T-helper 2 cell treated with Interferon-gamma antibody and Interleukin-4, amounts not matched to agents 5 μg/mL and 100 μg/mL, for 36 hours (primary cell): ENCODE data around the gene INO80E.
"Not testable (repeated sequence)": the region's sequence is repeated elsewhere in the genome, so short reads cannot be mapped to it uniquely, and the experiment has no call there.

ENCODE experiments used
- DNase-seq: peaks from one replicate; pipeline ENCODE4 v3.0.0; 2021; ENCODE audit warnings: low spot score
- H3K27ac Mint-ChIP-seq: one replicate; pipeline ENCODE4 v1.8.0; 2021; ENCODE audit warnings: mild to moderate bottlenecking, mixed read lengths
- H3K27me3 Mint-ChIP-seq: one replicate; pipeline ENCODE4 v1.8.0; 2021; ENCODE audit warnings: low read depth, mixed read lengths
- H3K36me3 Mint-ChIP-seq: one replicate; pipeline ENCODE4 v1.8.0; 2021; ENCODE audit warnings: low read depth, mixed read lengths
- H3K4me1 Mint-ChIP-seq: one replicate; pipeline ENCODE4 v1.8.0; 2021; ENCODE audit warnings: low read depth, mixed read lengths
- H3K4me3 Mint-ChIP-seq: one replicate; pipeline ENCODE4 v1.8.0; 2022; ENCODE audit warnings: mild to moderate bottlenecking, moderate library complexity, mixed read lengths
- H3K9me3 Mint-ChIP-seq: one replicate; pipeline ENCODE4 v1.8.0; 2021; ENCODE audit warnings: mixed read lengths

The INO80E gene

GRCh38 chr16:30031477-30031918 is 35.5 kb downstream of the INO80E start:
- DNase-seq = no peak
- H3K27me3 Mint-ChIP-seq = peaks cover 56% of the 10 kb centered on the region
- peaks cover 1% of the 10 kb centered on the region for H3K36me3 Mint-ChIP-seq
- H3K27ac Mint-ChIP-seq = no peak overlapping the region
- H3K9me3 Mint-ChIP-seq = no peaks in the 10 kb centered on the region
- peaks cover 7% of the 10 kb centered on the region for H3K4me1 Mint-ChIP-seq
- H3K4me3 Mint-ChIP-seq = no peak overlapping the region

- Mint-ChIP-seq H3K36me3 (peaks cover 1% of the 10 kb centered on the region), H3K4me1 (peaks cover 7% of the 10 kb centered on the region), H3K4me3 (peak overlapping the region; percentile 24), H3K27ac (no peak overlapping the region), H3K27me3 (peaks cover 49% of the 10 kb centered on the region), H3K9me3 (no peaks in the 10 kb centered on the region)
- DNase-seq = peak; percentile 54
These were observed 36.2 kb downstream of the INO80E start for GRCh38 chr16:30032083-30032819.

DNA sequence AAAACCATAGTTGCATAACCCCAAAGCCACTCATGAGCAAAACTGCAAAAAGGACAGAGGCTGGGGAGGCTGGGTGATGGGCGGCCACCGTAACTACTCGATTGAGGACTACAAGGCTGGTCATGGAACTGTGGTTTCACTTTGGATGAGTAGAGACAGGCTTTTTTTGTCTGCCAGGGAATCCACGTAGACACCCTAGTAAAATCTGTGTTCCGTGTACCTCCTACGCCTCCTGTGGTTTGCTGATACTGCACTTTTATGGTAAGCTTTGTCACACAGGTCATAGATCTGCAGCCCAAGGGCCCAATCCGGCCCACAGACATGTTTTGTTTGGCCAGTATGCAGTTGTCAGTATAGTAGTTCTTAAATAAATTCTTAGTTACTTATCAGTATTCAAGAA is 37.2 kb downstream of the INO80E start:
- peak; percentile 44 for DNase-seq
- H3K4me3 Mint-ChIP-seq = no peak overlapping the region
- peaks cover 7% of the 10 kb centered on the region for H3K4me1 Mint-ChIP-seq

DNA sequence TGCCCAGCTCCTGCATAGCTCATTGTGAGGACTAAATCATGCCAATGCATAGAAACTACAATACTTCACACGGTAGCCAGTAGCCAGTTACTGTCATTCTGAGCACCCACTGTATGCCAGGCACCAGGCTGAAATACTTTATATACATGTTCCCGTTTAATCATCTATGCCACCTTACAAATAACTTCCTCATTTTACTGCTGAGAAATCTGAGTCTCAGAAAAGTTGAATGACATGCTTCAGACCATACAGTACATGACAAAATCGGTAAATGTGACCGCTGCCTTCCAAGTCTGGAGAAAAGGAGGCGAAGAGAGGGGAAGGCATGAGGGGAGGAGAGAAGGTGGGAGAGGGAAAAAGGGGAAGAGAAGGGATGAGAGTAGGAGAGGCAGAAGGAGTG is 44.2 kb downstream of the INO80E start:
- Mint-ChIP-seq H3K4me3 (no peak overlapping the region), H3K27ac (no peak overlapping the region), H3K4me1 (peaks cover 3% of the 10 kb centered on the region), H3K27me3 (peaks cover 21% of the 10 kb centered on the region), H3K9me3 (no peaks in the 10 kb centered on the region), H3K36me3 (no peaks in the 10 kb centered on the region)
- DNase-seq = no peak

More for the DNA sequence above, 37.2 kb downstream of the INO80E start:
- H3K36me3 Mint-ChIP-seq = peaks cover 1% of the 10 kb centered on the region
- H3K9me3 Mint-ChIP-seq = no peaks in the 10 kb centered on the region
- H3K27me3 Mint-ChIP-seq = peaks cover 46% of the 10 kb centered on the region
- H3K27ac Mint-ChIP-seq = no peak overlapping the region

GRCh38 chr16:30040690-30041089 is 44.6 kb downstream of the INO80E start:
- H3K4me1 Mint-ChIP-seq, DNase-seq, H3K36me3 Mint-ChIP-seq, H3K27ac Mint-ChIP-seq, H3K9me3 Mint-ChIP-seq, H3K4me3 Mint-ChIP-seq: not testable (repeated sequence)
- H3K27me3 Mint-ChIP-seq = peaks cover 21% of the 10 kb centered on the region

- H3K27ac Mint-ChIP-seq = no peak overlapping the region
- DNase-seq = no peak
- H3K4me3 Mint-ChIP-seq = no peak overlapping the region
- H3K36me3 Mint-ChIP-seq = no peaks in the 10 kb centered on the region
- H3K27me3 Mint-ChIP-seq = peaks cover 17% of the 10 kb centered on the region
- H3K9me3 Mint-ChIP-seq = no peaks in the 10 kb centered on the region
- H3K4me1 Mint-ChIP-seq = peaks cover 2% of the 10 kb centered on the region
These were observed 45.8 kb downstream of the INO80E start for GRCh38 chr16:30041841-30042240.

GRCh38 chr16:30046178-30046577 is 50.1 kb downstream of the INO80E start:
- Mint-ChIP-seq H3K27me3 (peaks cover 6% of the 10 kb centered on the region), H3K4me1 (peaks cover 5% of the 10 kb centered on the region), H3K9me3 (no peaks in the 10 kb centered on the region), H3K36me3 (no peaks in the 10 kb centered on the region), H3K4me3 (no peak overlapping the region), H3K27ac (no peak overlapping the region)
- DNase-seq = no peak

GRCh38 chr16:30046588-30046987 is 50.5 kb downstream of the INO80E start:
- Mint-ChIP-seq H3K36me3 (peaks cover 1% of the 10 kb centered on the region), H3K9me3 (no peaks in the 10 kb centered on the region), H3K4me3 (no peak overlapping the region), H3K27me3 (peaks cover 6% of the 10 kb centered on the region), H3K27ac (no peak overlapping the region), H3K4me1 (peaks cover 7% of the 10 kb centered on the region)
- DNase-seq = no peak

DNA sequence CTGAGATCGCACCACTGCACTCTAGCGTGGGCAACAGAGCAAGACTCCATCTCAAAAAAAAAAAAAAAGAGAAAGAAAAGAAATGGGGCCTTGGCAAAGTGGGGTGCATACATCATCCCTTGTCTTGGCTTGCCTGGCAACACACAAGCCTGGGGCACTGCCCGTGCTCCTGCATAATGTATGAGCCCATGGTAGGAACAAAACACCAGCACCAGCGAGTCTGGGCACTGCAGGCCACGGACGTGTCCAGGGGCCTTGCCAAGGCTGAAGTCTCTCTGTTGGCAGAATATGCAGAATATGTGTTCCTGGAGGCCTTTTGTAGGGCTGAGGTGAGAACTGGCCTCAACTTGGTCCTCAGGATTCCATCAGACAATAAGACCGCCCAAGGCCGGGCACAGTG is 53.8 kb downstream of the INO80E start:
- no peaks in the 10 kb centered on the region for H3K9me3 Mint-ChIP-seq
- H3K4me3 Mint-ChIP-seq = no peak overlapping the region
- peaks cover 21% of the 10 kb centered on the region for H3K4me1 Mint-ChIP-seq
- no peak for DNase-seq
- H3K36me3 Mint-ChIP-seq = peaks cover 2% of the 10 kb centered on the region
- no peak overlapping the region for H3K27ac Mint-ChIP-seq
- no peaks in the 10 kb centered on the region for H3K27me3 Mint-ChIP-seq

DNA sequence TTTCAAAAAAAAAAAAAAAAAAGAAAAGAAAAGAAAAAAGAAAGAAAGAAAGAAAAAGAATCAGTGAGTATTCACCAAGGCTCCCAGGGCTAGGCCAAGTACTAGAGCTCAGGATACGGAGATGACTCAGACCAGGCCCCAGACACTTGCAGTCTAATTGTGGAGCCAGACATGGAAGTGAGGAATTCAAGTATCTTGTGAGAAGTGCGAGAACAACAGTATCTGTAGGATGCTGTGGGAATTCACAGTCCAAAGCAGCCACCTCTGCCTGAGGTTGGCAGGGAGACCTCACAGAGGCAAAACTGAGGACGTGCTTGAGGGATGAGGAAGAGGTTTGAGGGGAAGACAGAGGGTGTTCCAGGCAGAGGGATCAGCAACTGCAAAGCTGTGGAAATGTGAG is 55.5 kb downstream of the INO80E start:
- H3K4me3 Mint-ChIP-seq = peak overlapping the region; percentile 88
- H3K36me3 Mint-ChIP-seq = peaks cover 2% of the 10 kb centered on the region
- DNase-seq = no peak
- no peaks in the 10 kb centered on the region for H3K27me3 Mint-ChIP-seq
- H3K27ac Mint-ChIP-seq = peak overlapping the region; percentile 80
- H3K9me3 Mint-ChIP-seq = no peaks in the 10 kb centered on the region
- H3K4me1 Mint-ChIP-seq = peaks cover 29% of the 10 kb centered on the region

DNA sequence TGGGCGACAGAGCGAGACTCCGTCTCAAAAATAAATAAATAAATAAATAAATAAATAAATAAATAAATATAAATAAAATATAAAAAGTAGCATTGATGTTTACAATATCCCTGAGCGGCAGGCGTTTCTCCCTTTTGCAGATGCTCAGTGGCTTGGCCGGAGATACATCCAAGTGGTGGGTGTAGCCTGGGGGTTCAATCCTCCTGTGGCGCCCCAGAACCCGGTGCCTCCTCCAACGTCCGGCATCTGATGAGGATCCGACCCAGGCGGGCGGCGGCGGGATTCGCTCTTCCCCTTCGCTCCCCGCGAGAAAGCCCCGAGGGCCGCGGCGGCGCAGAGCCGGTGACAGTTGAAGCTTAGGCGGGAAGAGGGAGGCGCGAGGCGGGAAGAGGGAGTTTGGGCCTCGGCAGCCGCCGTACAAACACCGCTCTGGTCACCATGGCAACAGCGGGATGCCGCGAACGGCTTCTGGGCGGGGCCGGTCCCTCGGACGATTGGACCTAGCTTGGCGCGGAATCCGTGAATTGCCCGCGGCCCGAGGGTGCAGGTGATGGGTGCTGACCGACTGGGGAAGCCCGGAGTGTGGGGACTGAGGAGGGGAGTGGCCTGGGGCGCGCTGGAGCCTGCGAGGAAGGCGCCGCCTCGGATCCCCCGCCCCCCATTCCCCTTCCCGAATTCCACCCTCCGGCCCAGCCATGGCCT is 56.8 kb downstream of the INO80E start:
- Mint-ChIP-seq H3K4me3 (peak overlapping the region; percentile 90), H3K9me3 (no peaks in the 10 kb centered on the region), H3K27me3 (no peaks in the 10 kb centered on the region), H3K36me3 (peaks cover 2% of the 10 kb centered on the region), H3K27ac (peak overlapping the region; percentile 84), H3K4me1 (peaks cover 29% of the 10 kb centered on the region)
- DNase-seq = peak; percentile 92

DNA sequence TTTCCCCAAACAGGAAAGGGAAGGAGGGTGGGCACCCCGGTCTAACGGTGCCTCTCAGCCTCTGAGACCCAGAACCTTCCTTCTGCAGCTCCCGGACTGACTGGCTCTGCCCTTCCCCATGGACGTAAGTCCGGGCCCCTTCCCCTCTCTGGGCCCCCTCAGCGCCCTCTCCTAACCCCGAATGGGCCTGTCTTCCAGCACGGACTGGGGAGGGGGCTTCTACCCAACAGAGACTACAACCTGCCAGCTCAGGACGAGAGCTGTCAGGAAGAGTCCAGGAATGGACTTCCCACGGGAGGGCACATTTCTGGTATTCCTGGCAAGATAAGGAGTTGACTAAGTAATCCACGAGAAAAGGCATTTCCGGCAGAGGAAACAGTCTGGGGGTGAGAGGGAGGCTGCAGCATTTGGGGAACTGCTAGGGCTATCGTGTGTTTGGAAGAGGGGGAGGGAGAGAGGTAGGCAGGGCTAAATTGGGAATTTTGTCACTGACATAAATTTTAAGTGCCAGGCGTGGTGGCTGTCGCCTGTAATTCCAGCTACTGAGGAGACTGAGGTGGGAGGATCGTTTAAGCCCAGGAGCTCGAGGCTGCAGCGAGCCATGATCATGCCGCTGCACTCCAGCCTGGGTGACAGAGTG is 57.5 kb downstream of the INO80E start:
- no peak for DNase-seq
- Mint-ChIP-seq H3K27ac (peak overlapping the region; percentile 31), H3K4me1 (peaks cover 29% of the 10 kb centered on the region), H3K4me3 (peak overlapping the region; percentile 90), H3K27me3 (no peaks in the 10 kb centered on the region), H3K9me3 (no peaks in the 10 kb centered on the region), H3K36me3 (peaks cover 2% of the 10 kb centered on the region)

- Mint-ChIP-seq H3K27me3 (no peaks in the 10 kb centered on the region), H3K4me1 (peaks cover 26% of the 10 kb centered on the region), H3K27ac (no peak overlapping the region), H3K4me3 (peak overlapping the region; percentile 67), H3K9me3 (no peaks in the 10 kb centered on the region), H3K36me3 (peaks cover 2% of the 10 kb centered on the region)
- DNase-seq = no peak
These were observed 58.4 kb downstream of the INO80E start for GRCh38 chr16:30054451-30054850.

- H3K27me3 Mint-ChIP-seq = no peaks in the 10 kb centered on the region
- H3K9me3 Mint-ChIP-seq = no peaks in the 10 kb centered on the region
- H3K36me3 Mint-ChIP-seq = peaks cover 2% of the 10 kb centered on the region
- peak overlapping the region; percentile 31 for H3K27ac Mint-ChIP-seq
- H3K4me3 Mint-ChIP-seq = peak overlapping the region; percentile 67
- peak; percentile 46 for DNase-seq
- H3K4me1 Mint-ChIP-seq = peaks cover 26% of the 10 kb centered on the region
These were observed 59.0 kb downstream of the INO80E start for GRCh38 chr16:30054959-30055553.
